HG03457 (cell line): ENCODE measurements around the gene ABCA13.

Source experiments
- ATAC-seq: cut with Tn5 transposase; IDR thresholded peaks from one replicate; pipeline ENCODE4 v1.9.1; 2021; ENCODE audit warnings: moderate number of reproducible peaks; ENCODE audit not compliant: unreplicated experiment

Gene ABCA13

DNA sequence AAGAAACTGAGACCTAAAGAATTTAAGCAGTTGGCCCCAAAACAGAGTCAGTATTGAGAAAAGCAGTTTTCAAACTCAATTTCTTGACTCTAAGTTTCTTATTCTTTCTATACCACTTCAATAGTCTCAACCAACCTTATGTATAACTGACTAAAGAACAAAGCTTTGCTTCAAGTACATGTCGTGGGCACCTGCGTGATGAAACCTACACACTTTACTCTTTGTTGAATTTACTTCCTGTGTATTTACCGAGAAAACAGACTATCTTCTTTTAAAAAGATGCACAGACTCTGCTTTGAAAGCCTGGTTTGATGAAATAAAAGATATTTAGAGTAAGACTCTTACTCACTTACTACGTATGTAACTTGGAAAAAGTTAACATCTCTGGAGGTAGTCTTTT lies 455.9 kb downstream of the ABCA13 start:
- no peak for ATAC-seq

DNA sequence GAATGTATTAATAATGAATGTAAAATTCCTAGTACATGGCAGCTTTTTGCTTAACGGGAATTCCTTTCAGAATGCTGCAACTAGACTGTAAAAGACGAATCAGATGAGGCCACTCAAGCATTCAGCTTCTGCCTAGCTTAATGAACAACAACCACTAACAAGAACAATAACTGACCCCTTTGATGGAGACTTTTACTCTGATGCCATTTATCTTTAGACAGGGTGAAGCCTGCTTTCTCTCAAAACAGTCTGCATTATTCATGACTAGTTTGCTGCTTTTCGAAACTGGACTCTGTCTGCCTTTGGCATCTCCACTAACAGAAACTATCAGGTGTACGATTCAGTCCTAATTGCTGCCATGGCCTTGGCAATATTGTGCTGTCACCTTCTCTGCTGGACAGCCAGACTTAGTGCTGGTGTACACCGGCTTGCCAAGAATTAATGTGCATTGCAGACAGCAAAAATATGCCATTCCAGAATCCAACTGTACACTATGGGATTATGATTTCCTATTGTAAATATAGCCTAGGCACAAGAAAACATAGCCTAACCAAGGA lies 457.6 kb downstream of the ABCA13 start:
- no peak for ATAC-seq

DNA sequence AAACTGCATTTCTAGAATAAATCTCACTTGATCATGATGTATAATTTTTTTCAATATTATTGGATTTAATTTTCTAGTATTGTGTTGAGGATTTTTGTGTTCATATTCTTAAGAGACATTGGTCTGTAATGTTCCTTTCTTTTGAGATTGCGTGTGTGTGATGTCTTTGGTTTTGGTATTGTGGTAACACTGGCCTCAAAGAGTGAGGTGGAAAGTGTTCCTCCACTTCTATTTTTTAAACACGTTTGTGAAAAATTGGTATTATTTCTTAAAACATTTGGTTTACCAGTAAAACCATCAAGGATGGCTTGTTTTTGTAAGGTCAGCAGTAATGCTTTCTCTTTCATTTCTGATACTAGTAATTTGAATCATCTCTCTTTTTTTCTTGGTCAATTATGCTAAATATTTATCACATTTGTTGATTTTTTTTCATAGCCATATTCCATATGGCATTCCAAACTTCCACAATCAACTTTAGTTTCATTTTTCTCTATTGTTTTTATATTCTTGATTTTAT lies 462.9 kb downstream of the ABCA13 start:
- no peak for ATAC-seq

DNA sequence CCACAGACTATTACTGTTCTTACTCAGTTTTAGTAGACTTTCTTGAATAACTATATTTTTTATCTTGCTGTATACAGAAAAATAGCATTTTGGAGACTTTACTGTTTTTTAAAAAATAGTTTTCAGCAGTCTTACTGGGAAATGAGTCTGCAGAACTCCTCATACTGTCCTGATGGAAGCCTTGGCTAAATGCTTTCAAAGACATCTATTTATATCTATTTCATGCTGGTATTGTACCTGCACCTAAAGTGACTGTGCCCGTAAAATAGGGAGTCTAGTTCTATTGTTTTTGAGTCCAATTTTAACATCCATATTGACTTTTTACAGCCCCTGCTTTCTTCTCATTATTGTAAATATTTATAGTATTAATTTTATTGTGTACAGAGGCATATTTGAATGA lies 464.5 kb downstream of the ABCA13 start:
- no peak for ATAC-seq

DNA sequence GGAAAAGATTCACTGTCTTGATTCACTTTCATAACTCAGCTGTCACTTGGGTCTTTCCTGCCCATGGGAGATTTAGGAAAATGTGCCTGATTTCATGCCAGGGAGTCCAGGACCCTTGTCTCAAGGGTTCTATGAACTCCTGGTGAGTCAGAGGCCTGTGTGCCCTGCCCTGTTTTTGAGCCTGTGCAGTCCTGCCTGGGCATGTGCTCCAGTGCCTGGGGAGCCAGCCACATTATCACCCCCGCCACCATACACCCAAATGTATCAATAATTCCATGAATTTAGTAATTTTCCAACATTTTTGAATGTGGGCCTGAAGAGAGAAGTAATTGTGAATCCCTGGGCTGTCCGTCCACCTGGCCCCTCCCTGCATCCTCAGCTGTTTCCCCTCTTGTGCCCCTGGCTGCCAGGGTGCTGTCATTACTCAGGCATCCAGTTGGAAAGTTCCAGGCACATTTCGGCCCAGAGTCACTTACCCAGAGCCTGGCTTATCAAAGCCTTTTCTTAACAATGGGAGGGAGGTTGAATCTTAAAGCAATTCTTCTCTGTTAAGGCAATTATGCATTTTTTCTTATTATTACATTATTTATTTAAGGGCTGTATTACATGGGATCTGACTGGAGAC lies 465.2 kb downstream of the ABCA13 start:
- ATAC-seq = no peak

DNA sequence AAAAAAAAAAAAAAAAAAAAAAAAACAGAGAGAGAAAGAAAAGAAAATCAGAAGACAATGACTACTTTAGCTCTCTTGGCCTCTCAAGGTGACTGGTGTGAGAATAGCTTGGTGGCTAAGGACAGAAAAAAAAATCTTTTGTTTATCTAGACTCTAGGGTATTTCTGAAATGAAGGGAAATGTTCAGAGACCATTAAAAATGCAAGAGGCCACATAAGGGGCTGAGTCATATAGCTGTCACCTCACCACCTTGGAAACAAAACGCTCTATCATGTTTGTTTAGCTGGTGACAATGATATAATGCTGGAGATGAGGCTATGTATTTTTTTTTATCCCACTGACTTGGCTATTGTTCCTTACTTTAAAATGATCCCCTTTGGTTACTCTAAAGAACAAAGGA lies 466.1 kb downstream of the ABCA13 start:
- no peak for ATAC-seq

DNA sequence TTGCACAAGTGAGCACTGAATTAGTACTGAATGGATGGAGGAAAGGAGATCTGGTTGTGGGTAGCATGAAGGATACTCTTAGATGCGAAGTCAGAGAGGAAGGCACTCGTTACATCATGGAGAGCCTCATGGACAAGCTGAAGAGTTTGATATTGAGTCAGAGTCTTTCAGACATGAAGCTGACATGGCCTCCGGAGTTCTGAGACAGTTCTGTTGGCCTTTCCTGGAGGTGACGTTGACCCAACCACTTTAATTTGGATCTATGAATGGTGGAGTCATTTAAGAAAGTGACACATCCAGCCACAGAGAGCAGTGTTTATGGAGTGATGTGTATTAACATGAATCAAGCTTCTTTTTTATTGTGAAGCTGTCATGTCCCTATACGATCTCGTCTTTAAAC lies 466.8 kb downstream of the ABCA13 start:
- no peak for ATAC-seq

DNA sequence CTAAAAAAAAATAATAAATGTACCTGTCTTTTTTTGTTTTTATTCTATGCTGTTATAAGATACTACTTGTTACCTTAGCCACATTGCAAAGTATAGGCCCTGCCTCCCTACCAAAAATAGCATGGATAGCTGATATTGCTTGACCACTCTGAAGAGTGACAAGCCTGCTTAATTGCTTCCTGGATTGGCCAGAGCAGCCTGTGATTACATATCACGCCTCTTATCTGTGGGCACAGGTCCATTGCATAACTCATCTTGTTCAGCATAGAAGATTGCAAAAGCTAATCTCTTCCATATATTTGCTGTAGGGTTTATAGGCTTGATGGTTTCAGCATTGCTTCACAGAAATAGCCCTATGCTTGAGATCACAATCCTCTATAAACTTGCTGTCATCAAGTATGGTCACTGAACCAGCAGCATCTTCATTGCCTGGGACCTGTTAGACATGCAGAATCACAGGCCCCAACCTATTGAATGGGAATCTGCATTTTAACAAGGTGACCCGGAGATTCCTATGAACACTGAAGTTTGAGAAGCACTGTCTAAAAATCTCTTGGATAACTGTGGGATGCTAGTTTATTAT lies 472.3 kb downstream of the ABCA13 start:
- no peak for ATAC-seq

DNA sequence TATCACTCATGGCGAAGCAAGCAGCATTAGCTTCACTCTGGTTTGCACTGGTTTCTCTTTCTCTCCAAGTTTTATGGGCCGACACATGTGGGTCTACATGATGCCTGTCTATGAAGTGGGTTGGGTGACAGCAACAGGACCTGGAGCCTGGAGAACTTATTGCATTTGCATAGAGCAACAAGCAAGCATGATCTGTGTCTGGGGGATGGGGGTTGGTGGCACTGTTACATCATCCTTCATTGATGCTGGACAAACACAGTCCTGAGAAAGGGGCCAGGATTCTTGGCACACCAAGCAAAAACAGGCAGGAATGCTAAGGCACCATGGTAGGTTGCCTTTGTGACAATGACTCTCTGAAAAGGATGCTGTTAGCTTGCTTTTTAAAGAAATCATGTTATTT lies 486.9 kb downstream of the ABCA13 start:
- ATAC-seq = no peak

DNA sequence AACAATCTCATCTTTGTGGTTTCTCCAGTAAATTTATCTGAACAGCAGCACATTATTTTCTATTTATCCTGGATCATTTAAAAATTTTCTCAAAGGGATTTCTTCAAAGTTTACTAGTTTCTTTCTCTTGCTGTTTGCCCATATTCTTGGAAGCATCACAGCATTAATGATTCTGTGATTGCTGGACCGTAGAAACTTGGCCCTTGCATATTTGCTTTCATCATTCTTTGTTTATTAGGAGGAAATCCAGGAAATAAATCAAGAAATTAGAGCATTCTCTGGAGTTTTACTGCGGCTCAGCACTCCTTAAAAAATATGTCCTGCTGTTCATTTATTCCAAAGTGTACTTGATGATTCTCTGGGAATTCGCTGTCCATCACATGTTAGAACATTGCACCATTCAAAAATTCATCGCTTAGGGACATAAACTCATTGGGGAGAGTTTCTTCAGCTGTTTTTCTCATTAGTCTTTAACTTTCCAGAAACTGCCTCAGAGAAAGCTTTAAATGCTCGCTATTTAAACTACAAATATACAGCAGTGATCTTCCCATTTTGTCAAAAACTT lies 489.1 kb downstream of the ABCA13 start:
- no peak for ATAC-seq

DNA sequence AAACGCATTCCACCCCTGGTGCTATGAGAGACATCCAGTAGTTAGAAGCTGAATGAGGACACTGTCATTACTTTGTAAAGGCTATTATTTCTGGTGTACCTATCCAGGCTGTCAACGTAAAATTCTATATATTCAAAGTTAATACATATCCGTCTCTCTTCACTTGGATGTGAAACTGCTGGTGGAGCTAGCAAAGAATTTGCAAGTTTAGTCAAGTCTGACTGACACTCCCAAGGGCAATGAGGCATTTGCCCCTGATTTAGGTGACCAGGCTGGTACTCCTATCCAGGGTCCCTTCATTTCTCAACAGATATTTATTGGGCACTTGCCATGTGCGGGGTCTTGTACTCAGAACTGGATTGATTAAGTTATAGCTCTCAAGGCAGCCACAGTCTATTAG lies 493.0 kb downstream of the ABCA13 start:
- ATAC-seq = no peak

DNA sequence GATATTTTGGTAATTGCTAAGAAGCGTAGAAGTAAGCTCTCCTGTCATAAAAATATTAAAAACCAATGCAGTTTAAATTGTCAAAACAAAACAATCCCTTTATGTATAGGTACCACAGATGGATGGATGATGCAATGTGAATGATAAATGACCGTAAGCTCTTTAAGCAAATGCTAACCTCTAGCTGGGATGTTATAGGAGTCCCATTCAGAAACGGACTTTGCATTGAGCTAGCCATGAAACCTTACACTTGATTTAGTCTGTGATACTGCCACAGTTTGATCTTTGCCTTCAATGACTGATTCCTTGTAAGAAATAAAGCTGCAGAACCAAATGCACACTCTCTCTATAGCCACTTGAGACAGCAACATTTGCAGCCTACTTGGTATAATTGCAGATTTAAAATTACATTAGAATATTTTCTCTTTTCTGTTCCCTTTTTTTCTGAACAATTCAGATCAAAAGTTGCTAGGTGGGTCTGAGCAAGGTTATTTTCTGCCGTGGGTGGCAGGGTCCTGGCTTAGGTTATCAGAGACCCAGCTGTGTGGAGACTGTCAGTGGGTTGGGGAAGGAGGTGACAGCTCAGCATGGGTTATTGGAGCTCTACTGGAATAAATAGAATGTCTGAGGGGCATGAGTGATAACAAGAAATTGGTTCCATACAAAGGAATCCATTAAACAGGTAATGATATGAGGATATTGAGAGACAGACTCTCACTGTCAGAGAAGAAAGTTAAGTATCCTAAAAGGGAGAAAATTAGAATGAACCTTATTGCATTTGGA lies 494.3 kb downstream of the ABCA13 start:
- ATAC-seq = no peak

DNA sequence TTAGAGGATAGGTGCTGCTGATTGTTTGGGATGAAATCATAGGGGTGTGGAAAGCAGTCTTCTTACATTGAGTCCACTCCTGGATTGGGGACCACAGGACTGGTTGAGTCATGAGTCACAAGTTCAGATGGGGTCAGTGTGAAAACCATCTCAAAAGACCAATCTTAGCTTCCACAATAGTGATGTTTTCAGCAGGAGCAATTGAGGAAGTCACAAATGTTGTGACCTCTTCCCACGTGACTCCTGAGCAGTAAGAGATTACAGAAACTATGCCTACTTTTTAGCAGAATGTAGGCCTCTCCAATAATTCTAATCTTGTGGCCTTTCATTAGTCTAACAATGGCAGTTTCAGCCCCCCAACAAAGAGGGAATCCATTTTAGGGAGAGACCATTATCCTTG lies 496.1 kb downstream of the ABCA13 start:
- ATAC-seq = no peak

DNA sequence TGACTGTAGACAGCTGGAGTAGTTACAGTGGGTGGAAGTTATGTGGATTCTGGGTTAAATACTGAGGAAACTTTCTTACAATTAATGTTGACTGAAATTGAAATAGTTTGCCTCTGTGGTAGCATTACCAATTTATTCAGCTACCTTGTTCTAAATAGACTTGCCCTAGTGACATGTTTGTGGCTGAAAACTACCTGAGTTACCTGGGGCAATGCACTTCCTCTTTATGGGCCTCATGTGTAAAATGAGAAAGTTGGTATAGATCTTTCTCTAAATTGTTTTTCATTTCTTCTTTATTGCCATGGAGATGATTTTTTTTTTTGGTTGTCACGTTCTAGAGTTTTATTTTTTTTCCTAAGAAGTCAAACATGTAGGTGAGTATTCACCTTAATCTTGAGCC lies 500.4 kb downstream of the ABCA13 start:
- no peak for ATAC-seq

DNA sequence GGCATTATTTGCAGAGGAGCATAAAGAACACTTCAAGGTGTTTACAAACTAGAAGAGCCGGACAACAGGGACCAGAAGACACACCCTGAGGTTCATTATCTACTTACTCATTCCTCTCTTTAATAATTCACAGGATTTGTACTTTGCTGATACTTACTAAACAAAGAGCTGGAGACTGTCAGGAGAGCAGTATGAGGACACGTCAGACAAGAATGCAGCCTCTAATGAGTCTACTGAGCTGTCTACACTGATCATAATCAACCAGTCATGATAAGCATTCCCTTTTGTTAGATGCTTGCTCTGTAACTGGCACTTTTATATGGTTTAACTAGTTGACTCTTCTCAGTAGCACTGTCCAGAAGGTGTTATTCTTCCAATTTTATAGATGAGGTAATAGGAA lies 509.7 kb downstream of the ABCA13 start:
- no peak for ATAC-seq

DNA sequence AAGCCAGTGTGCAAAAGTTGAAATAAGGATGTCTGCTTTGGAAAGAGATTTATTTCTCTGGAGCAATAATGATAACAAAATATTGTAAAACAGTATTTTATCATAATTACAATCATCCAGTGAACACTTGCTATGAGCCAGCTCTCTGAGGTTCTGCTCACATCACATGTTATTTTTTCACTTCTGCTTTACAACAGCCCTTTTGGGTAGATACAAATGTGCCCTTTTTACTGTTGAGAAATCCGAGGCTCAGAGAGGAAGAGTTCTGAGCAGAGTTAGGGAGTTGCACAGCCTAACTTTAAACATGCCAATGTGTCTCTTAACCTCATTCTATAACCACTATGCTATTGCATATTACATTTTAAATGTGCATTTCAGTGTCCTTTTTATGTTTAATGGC lies 520.5 kb downstream of the ABCA13 start:
- ATAC-seq = no peak
